WERI-Rb-1 (cell line): ENCODE measurements around the gene CCDC6.

ENCODE experiments used
- DNase-seq: peaks from one replicate; pipeline ENCODE4 v3.0.0-alpha.2; 2020
- H3K27ac ChIP-seq: fragments of 250-450 bp; sonication (Bioruptor Pico); 2 replicates; pipeline ENCODE4 v1.5.1; 2020; ENCODE audit warnings: mild to moderate bottlenecking, moderate library complexity
- H3K27me3 ChIP-seq: fragments of 250-450 bp; sonication (Bioruptor Pico); 2 replicates; pipeline ENCODE4 v1.5.1; 2021; ENCODE audit warnings: mild to moderate bottlenecking, low read depth, moderate library complexity; ENCODE audit not compliant: insufficient read depth, severe bottlenecking
- H3K36me3 ChIP-seq: fragments of 250-450 bp; sonication (Bioruptor Pico); 2 replicates; pipeline ENCODE4 v1.5.1; 2020; ENCODE audit warnings: mild to moderate bottlenecking, moderate library complexity
- H3K4me3 ChIP-seq: 2 replicates; pipeline ENCODE4 v1.5.1; 2011; ENCODE audit warnings: low read depth, mild to moderate bottlenecking, control low read depth, low read length
- H3K9me3 ChIP-seq: fragments of 250-450 bp; sonication (Bioruptor Pico); 2 replicates; pipeline ENCODE4 v1.5.1; 2021; ENCODE audit warnings: mild to moderate bottlenecking, moderate library complexity; ENCODE audit not compliant: severe bottlenecking
- TF ChIP-seq, protein P1 (sequence below): IDR thresholded peaks from 2 replicates; pipeline ENCODE4 v1.5.1; 2011; ENCODE audit warnings: low read depth, mild to moderate bottlenecking, control low read depth, inconsistent platforms, low read length

CCDC6 gene

DNA sequence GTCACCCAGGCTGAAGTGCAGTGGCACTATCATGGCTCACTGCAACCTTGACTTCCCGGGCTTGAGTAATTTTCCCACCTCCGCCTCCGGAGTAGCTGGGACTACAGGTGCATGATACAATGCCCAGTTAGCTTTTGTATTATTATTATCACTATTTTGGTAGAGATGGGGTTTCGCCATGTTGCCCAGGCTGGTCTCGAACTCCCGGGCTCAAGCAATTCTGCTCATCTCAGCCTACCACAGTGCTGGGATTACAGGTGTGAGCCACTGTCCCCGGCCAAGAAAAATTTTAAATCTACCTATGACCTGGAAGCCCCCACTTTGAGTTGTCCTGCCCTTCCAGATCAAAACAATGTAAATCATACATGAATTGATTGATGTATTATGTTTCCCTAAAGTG, 38.8 kb downstream of the CCDC6 start:
- no peaks in the 10 kb centered on the region for H3K36me3 ChIP-seq
- TF ChIP-seq, protein P1, sequence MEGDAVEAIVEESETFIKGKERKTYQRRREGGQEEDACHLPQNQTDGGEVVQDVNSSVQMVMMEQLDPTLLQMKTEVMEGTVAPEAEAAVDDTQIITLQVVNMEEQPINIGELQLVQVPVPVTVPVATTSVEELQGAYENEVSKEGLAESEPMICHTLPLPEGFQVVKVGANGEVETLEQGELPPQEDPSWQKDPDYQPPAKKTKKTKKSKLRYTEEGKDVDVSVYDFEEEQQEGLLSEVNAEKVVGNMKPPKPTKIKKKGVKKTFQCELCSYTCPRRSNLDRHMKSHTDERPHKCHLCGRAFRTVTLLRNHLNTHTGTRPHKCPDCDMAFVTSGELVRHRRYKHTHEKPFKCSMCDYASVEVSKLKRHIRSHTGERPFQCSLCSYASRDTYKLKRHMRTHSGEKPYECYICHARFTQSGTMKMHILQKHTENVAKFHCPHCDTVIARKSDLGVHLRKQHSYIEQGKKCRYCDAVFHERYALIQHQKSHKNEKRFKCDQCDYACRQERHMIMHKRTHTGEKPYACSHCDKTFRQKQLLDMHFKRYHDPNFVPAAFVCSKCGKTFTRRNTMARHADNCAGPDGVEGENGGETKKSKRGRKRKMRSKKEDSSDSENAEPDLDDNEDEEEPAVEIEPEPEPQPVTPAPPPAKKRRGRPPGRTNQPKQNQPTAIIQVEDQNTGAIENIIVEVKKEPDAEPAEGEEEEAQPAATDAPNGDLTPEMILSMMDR: no peak
- no peaks in the 10 kb centered on the region for H3K27me3 ChIP-seq
- H3K27ac ChIP-seq: no peak overlapping the region
- H3K4me3 ChIP-seq: no peak overlapping the region
- H3K9me3 ChIP-seq: no peaks in the 10 kb centered on the region
- DNase-seq: no peak

DNA sequence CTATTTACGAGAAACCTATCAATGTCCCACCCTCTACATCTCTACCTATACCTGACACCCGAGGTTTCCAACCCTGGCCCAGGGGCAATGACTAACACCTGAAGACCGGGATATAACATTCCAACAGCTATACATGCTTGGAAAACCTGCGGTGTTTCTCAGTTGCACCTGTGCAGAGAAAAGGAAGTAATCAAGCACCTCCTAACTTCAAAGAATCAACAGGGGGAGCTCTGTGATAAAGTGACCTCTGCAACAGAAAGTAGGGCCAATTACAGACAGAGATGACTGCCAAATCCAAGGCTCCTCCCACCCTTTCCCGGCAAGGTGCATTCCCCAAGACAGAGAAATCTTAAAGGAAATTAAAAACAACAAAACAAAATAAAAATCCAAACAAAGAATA, 41.3 kb downstream of the CCDC6 start:
- Histone ChIP-seq H3K4me3 (no peak overlapping the region), H3K27ac (0 out of 2 replicates have a peak overlapping the region, but pooled peaks have one; percentile 23), H3K9me3 (no peaks in the 10 kb centered on the region), H3K36me3 (0 out of 2 replicates have a peak, but pooled peaks cover 2% of the 10 kb centered on the region), H3K27me3 (no peaks in the 10 kb centered on the region)
- TF ChIP-seq, protein P1: peak; percentile 55; the same call in 1 of the 2 replicates
- DNase-seq: peak; percentile 35

DNA sequence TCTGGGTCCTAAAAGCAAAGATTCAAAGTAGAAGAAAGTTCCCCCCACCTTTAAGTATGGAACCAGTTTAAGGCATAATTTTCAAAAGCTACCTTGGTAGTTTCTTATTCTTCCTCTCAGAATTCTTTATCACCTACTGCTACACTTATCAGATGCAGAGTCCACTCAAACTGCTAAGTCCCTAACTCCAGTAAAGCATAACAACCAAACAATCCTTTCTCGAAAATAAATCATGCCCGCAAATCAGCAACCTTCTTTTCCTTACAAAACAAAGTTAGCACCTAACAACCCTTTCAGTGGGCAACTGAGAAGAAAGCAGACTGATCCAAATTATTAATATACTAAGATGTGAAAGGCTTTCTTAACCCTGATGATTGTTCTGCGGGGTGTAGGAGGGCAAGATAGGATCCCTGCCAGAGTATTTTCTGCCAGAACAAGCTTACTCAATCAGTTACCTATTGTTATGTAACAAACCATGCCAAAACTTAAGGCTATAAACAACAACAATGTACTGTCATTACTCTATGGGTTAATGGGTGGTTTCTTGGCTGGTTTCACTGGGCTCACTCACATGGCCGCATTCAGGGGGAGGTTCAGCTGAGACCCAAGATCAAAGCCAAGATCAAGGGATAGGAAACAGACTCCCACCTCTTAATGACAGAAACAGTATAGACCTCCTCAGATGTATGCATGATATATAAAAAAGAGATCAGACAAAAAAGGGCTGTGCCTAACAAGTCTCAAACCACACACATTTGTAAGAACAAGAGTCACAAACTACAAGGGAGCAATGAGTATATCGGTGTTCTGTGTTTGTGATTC, 42.0 kb downstream of the CCDC6 start:
- no peak for DNase-seq
- no peak overlapping the region for H3K27ac ChIP-seq
- no peak overlapping the region for H3K4me3 ChIP-seq
- 0 out of 2 replicates have a peak, but pooled peaks cover 4% of the 10 kb centered on the region for H3K36me3 ChIP-seq
- H3K9me3 ChIP-seq: no peaks in the 10 kb centered on the region
- H3K27me3 ChIP-seq: no peaks in the 10 kb centered on the region
- TF ChIP-seq, protein P1: no peak

DNA sequence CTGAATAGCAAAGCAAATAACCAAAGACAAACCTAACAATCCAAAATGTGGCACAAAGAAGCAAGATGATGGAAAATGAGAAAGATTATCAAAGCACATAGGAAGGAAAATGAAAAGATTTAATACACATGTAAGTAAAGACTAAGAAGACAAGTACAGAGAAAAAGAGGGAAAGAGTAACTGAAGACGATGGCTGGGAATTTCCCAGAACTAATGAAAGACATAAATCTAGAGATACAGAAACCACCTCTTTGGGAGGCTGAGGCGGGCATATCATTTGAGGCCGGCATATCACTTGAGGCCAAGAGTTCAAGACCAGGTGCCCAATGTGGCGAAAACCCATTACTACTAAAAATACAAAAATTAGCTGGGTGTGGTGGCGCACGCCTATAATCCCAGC, 46.8 kb downstream of the CCDC6 start:
- Histone ChIP-seq H3K36me3 (peaks cover 4% of the 10 kb centered on the region; the same call in 1 of the 2 replicates), H3K27me3 (no peaks in the 10 kb centered on the region), H3K27ac (no peak overlapping the region), H3K9me3 (no peaks in the 10 kb centered on the region), H3K4me3 (no peak overlapping the region)
- TF ChIP-seq, protein P1: no peak
- no peak for DNase-seq

DNA sequence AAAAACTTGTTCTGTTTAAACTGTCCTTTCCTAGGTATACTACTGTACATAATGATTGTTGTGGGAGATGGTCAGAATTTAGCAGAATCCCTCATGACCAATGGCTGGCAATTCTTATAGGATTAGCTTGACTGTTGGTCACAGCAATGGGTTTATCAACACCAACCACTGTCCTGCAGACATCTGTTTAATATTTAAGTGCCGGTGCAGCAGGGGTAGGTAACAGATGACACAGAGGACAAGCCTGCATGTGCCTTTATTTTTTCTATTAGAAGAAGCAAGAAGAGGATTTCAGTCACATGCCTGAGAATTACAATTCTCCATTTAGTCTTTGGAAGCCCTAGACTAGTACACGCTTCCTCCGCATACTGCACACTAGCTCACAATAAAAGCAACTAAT, 48.4 kb downstream of the CCDC6 start:
- no peak for DNase-seq
- TF ChIP-seq, protein P1: no peak
- H3K4me3 ChIP-seq: no peak overlapping the region
- peaks cover 4% of the 10 kb centered on the region; the same call in 1 of the 2 replicates for H3K36me3 ChIP-seq
- H3K9me3 ChIP-seq: no peaks in the 10 kb centered on the region
- H3K27me3 ChIP-seq: no peaks in the 10 kb centered on the region
- H3K27ac ChIP-seq: no peak overlapping the region
